Tibial artery (tissue), 4 donors: Measurements from ENCODE around the gene PAX5.

Experiments
- DNase-seq, 2 donors: peaks; one replicate each; pipeline ENCODE4 v3.0.0-alpha.2; 2019
- H3K27ac ChIP-seq, 2 donors: fragments of 200-600 bp; sonication (generic) in 1 of 2; 1 replicate in 1 of 2; 2 replicates in 1 of 2; pipeline ENCODE4 v1.5.1; 2018 to 2019; ENCODE audit warnings: mild to moderate bottlenecking in 1 of 2
- H3K27me3 ChIP-seq, 2 donors: fragments of 200-600 bp; sonication (generic) in 1 of 2; one replicate each; pipeline versions ENCODE4 v1.5.1 to v1.6.0; 2016 to 2019
- H3K36me3 ChIP-seq, 3 donors: fragments of 200-600 bp; sonication (generic) in 2 of 3; one replicate each; pipeline ENCODE4 v1.5.1; 2016 to 2019; ENCODE audit warnings: mild to moderate bottlenecking in 2 of 3
- H3K4me1 ChIP-seq, 4 donors: fragments of 200-600 bp; sonication (generic) in 2 of 4; 1 replicate in 3 of 4; 2 replicates in 1 of 4; pipeline ENCODE4 v1.5.1; 2016 to 2019
- H3K4me3 ChIP-seq, 2 donors: fragments of 200-600 bp; sonication (generic) in 1 of 2; 1 replicate in 1 of 2; 2 replicates in 1 of 2; pipeline ENCODE4 v1.5.1; 2018 to 2019; ENCODE audit warnings: mild to moderate bottlenecking in 2 of 2
- H3K9me3 ChIP-seq, 3 donors: fragments of 200-600 bp; sonication (generic) in 1 of 3; one replicate each; pipeline ENCODE4 v1.5.1; 2016 to 2019
- intact Hi-C: fragments of 100-400 bp; cut with DNase I; formaldehyde crosslinking; loops from one replicate; pipeline ENCODE4 v1.15.0; 2023; ENCODE audit warnings: low total_unique reads
- TF ChIP-seq, protein P1 (sequence below), 2 experiments: fragments of 200-600 bp in 1 of 2; fragments of 450-650 bp in 1 of 2; IDR thresholded peaks; one replicate each; pipeline ENCODE4 v1.5.1; 2017 to 2019; ENCODE audit warnings: antibody characterized with exemption in 2 of 2, mild to moderate bottlenecking in 1 of 2, moderate library complexity in 1 of 2

PAX5 gene

DNA sequence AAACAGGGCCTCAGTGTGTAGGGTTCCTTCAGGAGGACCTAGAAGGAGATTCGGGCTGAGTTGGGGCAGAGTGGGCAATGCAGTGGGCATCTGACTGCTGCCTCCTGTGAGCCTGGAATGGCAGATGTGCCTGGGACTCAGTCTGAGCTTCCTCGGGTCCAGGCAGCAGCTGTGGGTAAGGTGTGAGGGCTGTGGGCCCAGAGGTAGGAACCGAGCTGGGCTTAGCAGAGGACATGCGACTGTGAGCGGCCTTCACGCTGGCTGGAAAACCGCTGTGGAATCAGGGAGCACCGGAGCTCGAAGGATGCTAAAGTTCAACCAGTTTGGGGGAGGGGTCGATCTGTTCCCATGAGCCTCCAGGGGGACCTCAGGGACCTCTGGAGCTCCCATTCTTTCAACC lies 137.0 kb downstream of the PAX5 start:
- H3K9me3 ChIP-seq = no peaks in the 10 kb centered on the region
- intact Hi-C loops = no loop called here
- TF ChIP-seq, protein P1, sequence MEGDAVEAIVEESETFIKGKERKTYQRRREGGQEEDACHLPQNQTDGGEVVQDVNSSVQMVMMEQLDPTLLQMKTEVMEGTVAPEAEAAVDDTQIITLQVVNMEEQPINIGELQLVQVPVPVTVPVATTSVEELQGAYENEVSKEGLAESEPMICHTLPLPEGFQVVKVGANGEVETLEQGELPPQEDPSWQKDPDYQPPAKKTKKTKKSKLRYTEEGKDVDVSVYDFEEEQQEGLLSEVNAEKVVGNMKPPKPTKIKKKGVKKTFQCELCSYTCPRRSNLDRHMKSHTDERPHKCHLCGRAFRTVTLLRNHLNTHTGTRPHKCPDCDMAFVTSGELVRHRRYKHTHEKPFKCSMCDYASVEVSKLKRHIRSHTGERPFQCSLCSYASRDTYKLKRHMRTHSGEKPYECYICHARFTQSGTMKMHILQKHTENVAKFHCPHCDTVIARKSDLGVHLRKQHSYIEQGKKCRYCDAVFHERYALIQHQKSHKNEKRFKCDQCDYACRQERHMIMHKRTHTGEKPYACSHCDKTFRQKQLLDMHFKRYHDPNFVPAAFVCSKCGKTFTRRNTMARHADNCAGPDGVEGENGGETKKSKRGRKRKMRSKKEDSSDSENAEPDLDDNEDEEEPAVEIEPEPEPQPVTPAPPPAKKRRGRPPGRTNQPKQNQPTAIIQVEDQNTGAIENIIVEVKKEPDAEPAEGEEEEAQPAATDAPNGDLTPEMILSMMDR (IDR thresholded peaks at IDR 0.05) = no peak
- H3K4me1 ChIP-seq = no peaks in the 10 kb centered on the region
- H3K4me3 ChIP-seq = no peak overlapping the region
- H3K36me3 ChIP-seq = no peaks in the 10 kb centered on the region
- no peak overlapping the region for H3K27ac ChIP-seq
- no peak for DNase-seq
- peaks cover 0 to 35% of the 10 kb centered on the region in 2 donors for H3K27me3 ChIP-seq

DNA sequence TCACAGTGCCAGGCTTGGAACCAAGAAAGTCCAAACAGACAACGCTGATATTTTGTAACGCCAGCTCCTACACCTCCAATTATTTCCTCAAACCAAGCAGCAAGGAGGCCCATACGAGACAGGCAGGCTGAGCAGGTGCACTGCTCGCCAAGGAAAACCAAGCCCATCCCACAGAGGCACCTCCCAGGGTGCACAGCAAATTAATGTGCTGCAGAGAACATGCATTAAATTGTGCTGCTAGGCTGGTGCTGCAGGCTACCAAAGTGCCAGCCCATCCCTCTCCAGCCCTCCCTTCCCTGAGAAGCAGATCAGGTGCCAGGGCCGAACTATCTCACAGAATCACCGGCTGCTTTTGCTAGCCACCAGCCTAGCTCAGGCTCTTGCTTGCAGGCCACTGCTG lies 137.8 kb downstream of the PAX5 start:
- no peak for DNase-seq
- intact Hi-C loops = no loop called here

DNA sequence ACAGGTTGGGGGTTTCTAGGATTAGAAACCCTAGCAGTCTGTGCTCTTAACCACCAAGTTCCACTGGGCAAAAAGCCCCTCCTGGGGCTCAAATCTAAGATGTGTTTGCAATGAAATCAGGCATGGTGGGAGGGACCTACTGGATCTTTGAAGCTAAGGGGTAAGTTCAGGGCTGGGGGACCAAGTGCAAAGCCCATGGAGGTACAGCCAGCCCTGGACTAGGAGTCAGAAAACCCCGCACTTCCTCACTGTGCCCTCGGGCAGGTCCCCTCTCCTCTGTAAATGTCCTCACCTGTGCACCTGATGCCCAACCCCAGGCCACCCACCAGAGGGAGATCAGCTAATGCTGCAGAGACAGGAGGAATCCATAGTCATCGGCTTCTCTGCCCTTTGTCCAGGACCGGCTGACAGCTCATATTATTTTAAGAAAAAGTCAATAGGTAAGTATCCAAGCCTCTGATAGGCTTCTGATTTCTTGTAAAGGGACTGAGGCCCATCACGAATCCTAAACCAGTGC lies 138.3 kb downstream of the PAX5 start:
- Histone ChIP-seq H3K27ac (no peak overlapping the region), H3K36me3 (no peaks in the 10 kb centered on the region), H3K9me3 (no peaks in the 10 kb centered on the region), H3K27me3 (peaks cover 0 to 36% of the 10 kb centered on the region in 2 donors), H3K4me1 (no peaks in the 10 kb centered on the region), H3K4me3 (no peak overlapping the region)
- intact Hi-C loops = no loop called here
- no peak for DNase-seq
- TF ChIP-seq, protein P1 (IDR thresholded peaks at IDR 0.05) = no peak

More for the DNA sequence above, 137.8 kb downstream of the PAX5 start:
- Histone ChIP-seq H3K4me3 (no peak overlapping the region), H3K9me3 (no peaks in the 10 kb centered on the region), H3K27ac (no peak overlapping the region), H3K4me1 (no peaks in the 10 kb centered on the region), H3K27me3 (peaks cover 0 to 37% of the 10 kb centered on the region in 2 donors), H3K36me3 (no peaks in the 10 kb centered on the region)
- TF ChIP-seq, protein P1 (IDR thresholded peaks at IDR 0.05) = no peak

DNA sequence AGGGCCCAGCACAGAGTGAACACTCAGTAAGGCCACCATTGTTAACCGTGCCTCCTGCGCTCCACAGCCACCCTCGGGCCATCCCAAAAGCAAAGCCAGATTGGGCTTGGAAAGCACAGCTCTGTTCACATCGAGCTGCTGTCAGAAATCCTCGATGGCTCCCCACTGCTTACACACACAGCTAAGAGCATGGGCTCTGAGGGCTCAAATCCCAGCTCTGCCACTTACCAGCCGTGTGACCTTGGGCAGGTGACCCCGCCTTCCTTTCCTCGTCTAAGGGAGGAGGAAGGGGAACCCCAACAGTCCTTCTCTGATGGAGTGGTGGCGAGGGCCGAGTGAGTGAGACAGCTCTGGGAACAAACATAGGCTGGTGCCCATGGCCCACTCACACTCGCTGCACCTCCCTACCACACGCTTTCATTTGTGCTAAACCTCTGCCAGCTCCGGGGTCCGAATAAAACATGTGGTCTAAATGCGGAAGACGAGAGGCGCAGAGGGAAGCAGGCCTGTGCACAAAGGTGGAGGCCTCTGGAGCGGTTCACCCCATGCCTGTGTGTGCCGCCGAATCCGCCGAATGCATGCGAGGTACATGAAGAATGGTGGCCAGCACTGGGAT lies 139.3 kb downstream of the PAX5 start:
- no peaks in the 10 kb centered on the region for H3K4me1 ChIP-seq
- no peaks in the 10 kb centered on the region for H3K36me3 ChIP-seq
- H3K27ac ChIP-seq = no peak overlapping the region
- no peaks in the 10 kb centered on the region for H3K9me3 ChIP-seq
- H3K4me3 ChIP-seq = no peak overlapping the region
- peaks cover 0 to 43% of the 10 kb centered on the region in 2 donors for H3K27me3 ChIP-seq
- DNase-seq = no peak
- TF ChIP-seq, protein P1 (IDR thresholded peaks at IDR 0.05) = no peak
- intact Hi-C loops = no loop called here

DNA sequence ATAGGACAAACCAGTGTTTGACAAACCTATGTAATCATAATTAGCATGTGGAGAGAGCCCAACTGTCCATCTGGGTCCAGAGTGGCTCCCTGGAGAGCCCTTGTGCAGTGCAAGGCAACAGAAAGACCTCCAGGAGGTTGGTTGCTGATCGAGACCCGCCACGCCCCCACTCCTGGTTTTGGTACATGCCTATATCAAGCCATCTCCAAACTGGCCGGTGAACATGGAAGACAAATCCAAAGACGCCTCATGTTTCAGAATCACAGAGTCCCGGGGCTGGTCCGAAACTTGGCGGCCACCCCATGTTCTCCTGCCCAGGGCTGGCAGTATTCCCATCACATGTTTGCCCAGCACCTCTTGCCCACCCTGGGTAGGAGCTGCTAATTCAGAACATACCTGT lies 140.2 kb downstream of the PAX5 start:
- H3K27me3 ChIP-seq = peaks cover 0 to 37% of the 10 kb centered on the region in 2 donors
- H3K27ac ChIP-seq = no peak overlapping the region
- no peak for DNase-seq
- H3K4me1 ChIP-seq = no peaks in the 10 kb centered on the region
- TF ChIP-seq, protein P1 (IDR thresholded peaks at IDR 0.05) = no peak
- H3K9me3 ChIP-seq = no peaks in the 10 kb centered on the region
- intact Hi-C loops = no loop called here
- no peaks in the 10 kb centered on the region for H3K36me3 ChIP-seq
- H3K4me3 ChIP-seq = no peak overlapping the region
